Measurements from ENCODE around the gene RBKS.

Gene RBKS

DNA sequence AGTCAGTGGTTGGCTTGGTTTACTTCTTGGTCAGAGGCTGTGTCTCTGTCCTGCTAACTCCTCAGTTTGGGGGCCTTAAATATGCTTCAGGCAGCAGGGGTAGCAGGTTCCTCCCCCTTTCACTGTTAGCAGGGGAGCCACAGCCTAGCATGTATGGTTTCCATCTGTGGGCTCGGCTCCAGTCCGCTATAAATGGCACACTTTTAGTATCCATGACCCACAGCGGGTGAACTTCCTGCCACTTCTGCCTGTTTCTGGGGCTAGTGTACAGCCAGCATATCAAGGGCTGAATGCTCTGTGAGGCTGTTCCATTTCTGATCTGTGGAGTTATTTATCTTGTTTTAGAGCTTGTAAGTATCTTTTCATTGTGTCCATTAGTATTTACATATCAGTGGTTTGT is 60.4 kb downstream of the RBKS start:
- no peak for DNase-seq

- no peak for DNase-seq
Observed at GRCh38 chr2:27828305-27828704, 61.9 kb downstream of the RBKS start.

GRCh38 chr2:27824401-27824800 is 65.8 kb downstream of the RBKS start:
- no peak for DNase-seq

GRCh38 chr2:27823569-27823968 is 66.6 kb downstream of the RBKS start:
- DNase-seq = no peak

GRCh38 chr2:27823135-27823534 is 67.1 kb downstream of the RBKS start:
- DNase-seq = no peak

- DNase-seq = no peak
Observed at GRCh38 chr2:27822049-27822448, 68.1 kb downstream of the RBKS start.

DNA sequence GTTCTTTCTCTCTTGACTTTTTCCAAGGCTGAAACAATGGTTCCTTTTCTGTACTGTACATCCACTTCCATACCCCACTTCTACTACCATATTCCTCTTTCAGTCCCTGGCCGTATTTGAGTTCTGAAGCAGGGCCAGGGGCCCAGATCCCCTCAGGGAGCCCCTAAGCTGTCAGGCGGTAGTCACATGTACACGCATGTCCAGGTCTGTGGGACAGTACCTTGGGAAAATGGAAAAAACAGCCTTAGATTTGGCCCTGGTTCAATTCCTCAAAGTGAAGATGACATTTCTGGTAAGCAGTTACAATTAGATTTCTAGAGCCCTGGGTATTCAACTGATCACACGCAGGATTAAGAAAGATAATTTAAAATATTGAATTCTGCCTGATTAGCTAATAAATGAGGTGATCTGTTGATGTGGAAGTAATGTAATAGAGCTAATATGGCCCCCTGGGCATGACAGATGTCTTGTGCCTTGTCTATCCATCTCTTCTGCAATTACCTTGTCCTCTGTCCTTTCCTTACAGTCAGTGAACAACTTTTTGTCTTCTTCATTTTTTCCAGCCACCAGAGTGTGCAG is 74.2 kb downstream of the RBKS start:
- DNase-seq = no peak

GRCh38 chr2:27814758-27815157 is 75.4 kb downstream of the RBKS start:
- DNase-seq = no peak

- no peak for DNase-seq
Observed at GRCh38 chr2:27811768-27812167, 78.4 kb downstream of the RBKS start.

GRCh38 chr2:27810455-27810854 is 79.7 kb downstream of the RBKS start:
- DNase-seq = peak; percentile 26 to 39 (median 35)

- DNase-seq = peak; percentile 27 to 63 (median 62)
Observed at GRCh38 chr2:27809761-27810241, 80.4 kb downstream of the RBKS start.

- DNase-seq = no peak
Observed at GRCh38 chr2:27808984-27809383, 81.2 kb downstream of the RBKS start.

GRCh38 chr2:27808418-27808817 is 81.8 kb downstream of the RBKS start:
- no peak for DNase-seq

DNA sequence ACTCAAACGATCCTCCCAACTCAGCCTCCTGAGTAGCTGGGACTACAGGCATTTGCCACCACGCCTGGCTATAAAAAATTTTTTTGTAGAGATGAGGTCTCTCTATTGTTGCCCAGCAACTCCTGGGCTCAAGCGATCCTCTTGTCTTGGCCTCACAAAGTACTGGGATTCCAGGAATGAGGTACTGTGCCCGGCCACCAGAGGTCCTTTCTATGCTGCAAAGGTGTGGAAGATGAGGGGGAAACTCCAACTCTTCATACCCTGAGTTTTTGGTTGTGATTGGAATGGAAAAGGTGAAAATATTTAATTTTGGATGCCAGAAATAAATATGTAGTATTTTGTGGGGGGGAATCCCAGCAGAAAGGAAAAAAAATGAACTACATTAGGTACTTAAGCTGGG is 82.7 kb downstream of the RBKS start:
- peak in 2 of 3 donors; percentile 29 to 37 for DNase-seq

GRCh38 chr2:27806311-27807059 is 83.7 kb downstream of the RBKS start:
- DNase-seq = no peak

DNA sequence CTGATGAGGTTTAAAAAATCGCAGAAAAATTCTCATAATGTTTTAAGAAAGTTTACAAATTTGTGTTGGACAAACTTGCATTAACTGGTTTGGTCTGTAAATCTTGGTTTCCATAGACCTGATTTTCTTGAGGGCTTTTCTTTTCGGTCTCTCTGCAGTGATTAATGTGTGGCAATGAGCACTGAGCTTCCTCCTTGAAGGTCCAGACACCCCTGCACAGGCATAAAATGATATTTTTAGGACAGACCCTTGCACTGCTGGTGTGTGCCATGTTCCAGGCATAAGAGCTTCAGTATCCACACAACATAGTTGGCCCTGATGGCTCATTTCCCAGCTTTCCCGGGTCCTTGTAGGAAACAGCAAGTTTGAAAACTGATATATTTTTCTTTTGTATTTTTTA is 85.0 kb downstream of the RBKS start:
- no peak for DNase-seq

DNA sequence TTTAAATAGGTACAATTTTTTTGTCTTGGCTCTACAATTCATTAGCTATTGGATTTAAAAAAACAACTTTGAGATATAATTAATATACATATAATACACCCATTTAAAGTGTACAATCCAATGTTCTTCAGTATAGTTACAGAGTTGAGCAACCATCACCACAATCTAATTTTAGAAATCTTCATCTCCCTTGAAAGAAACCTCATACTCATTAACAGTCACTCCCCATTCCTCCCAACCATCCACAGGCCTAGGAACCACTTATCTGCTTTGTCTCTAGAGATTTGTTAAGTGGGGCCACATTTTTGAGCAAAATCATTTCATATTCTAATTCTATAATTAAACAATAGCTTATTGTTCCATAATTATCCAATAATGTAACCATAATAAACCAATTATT is 86.0 kb downstream of the RBKS start:
- DNase-seq = no peak

DNA sequence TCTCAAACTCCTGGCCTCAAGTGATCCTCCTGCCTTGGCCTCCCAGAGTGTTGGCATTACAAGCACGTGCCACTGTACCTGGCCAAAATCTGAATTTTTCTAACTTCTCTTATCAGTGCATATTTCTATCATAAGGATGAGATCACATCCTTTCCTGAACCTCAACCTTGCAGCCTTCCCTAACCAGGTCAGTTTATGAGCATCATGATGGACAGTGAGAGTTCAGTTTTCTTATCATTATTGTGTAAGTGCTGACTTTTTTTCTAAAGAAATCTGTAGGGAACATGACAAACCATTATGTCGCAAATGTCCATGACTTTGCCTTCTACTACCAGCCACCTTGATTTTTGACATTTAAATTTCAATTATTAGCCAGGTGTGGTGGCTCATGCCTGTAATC is 87.1 kb downstream of the RBKS start:
- no peak for DNase-seq

- no peak for DNase-seq
Observed at GRCh38 chr2:27802547-27802946, 87.6 kb downstream of the RBKS start.

GRCh38 chr2:27800856-27801255 is 89.3 kb downstream of the RBKS start:
- DNase-seq = no peak

DNA sequence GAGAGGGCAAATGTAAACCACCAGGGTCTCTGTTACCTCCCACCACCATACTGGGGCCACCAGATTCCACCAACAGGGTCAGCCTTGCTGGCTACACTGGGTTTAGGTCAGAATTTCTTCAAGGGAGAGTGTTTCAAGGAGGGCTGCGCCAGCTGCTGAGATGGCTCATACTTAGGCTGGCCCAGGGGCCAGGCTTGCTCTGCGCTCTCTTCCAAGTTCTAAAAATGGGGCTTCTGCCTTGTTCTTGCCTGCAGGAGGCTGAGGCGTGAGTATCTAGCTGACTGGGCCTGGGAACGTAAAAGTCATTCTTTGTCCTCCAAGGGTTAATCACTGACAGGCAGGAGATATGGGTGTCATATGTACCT is 90.6 kb downstream of the RBKS start:
- no peak for DNase-seq

DNA sequence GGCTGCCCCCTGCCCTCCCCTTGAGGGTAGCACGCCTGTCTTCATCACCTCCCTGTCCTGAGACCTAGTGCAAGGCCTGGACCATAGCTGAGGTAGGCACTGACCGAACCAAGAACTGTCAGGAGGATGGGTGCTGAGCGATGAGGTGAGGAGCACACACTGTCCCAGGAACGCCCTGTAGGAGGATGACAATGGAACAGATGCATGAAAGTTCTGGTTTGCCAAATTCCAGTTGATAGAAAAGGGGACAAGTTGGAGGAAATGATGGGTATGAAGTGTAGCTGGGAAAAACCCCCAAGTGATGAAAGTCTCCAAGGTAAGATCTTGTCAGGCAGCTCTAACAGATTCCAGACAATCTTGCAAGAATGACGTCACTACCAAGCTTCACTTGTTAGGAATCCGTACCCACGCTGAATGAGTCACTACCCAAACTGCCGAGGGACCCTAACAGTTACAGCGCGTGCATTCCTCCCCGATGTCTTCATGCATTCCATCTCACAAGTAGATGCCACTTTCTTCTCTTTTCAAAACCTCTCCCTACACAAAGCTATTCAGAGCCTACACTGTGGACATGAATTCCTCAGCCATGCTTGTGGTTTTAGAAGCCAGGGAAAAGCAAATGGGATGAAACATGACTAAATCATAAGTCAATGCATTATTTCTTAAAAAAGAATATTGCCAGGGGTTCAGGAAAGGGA is 91.1 kb downstream of the RBKS start:
- peak; percentile 54 to 75 (median 63) for DNase-seq

- peak; percentile 58 to 70 (median 63) for DNase-seq
Observed at GRCh38 chr2:27798486-27798885, 91.7 kb downstream of the RBKS start.

GRCh38 chr2:27797841-27798240 is 92.3 kb downstream of the RBKS start:
- DNase-seq = peak in 2 of 3 donors; percentile 25 to 29
